ENCODE data around the gene ERCC6L.

DNA sequence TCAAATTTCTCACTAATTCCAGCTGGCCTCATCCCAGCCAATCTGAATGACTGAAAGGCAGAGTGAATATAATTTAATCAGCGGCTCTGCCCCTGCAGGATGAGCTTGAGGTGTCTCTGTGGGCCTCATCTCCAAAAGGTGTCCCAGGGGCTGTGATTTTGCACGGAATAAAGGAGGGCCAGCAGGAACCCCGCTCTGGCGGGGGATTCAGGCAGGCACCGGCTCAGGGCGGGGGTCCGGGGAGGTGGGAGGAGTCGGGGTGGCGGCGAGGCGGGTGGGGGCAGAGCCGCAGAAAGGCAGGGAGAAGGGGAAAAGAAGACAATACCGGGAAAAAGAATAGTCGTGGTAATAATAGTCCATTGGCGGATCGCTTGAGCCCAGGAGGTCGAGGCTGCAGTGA, 16.0 kb upstream of the ERCC6L start:
- no peak for TF ChIP-seq CTCF (IDR thresholded peaks at IDR 0.05; ENCODE audit: low read length)
- no peak for TF ChIP-seq EZH2phosphoT487 (IDR thresholded peaks at IDR 0.05; ENCODE audit: low read length)
